IPS-20b (cell line): ENCODE measurements around the gene ERCC2.
A peak's percentile ranks its signal among the peaks of the same experiment; 100 is the strongest.

Source experiments
- H3K27ac ChIP-seq: one replicate; pipeline ENCODE4 v1.5.1; 2013; ENCODE audit warnings: low read length
- H3K27me3 ChIP-seq: 2 replicates; pipeline ENCODE4 v1.6.1; 2013; ENCODE audit warnings: mild to moderate bottlenecking, low read length, inconsistent platforms; ENCODE audit not compliant: insufficient read depth
- H3K36me3 ChIP-seq: 2 replicates; pipeline ENCODE4 v1.6.1; 2013; ENCODE audit warnings: low read depth, mild to moderate bottlenecking, inconsistent platforms, low read length, moderate library complexity; ENCODE audit not compliant: insufficient read depth
- H3K4me1 ChIP-seq: 2 replicates; pipeline ENCODE4 v1.6.1; 2013; ENCODE audit warnings: mild to moderate bottlenecking, control low read depth, inconsistent platforms, low read length, moderate library complexity; ENCODE audit not compliant: insufficient read depth
- H3K4me3 ChIP-seq: 2 replicates; pipeline ENCODE4 v1.5.1; 2013; ENCODE audit warnings: mild to moderate bottlenecking, low read length, inconsistent platforms
- H3K9ac ChIP-seq: 2 replicates; pipeline ENCODE4 v1.6.1; 2013; ENCODE audit warnings: low read depth, mild to moderate bottlenecking, inconsistent platforms, low read length, moderate library complexity
- H3K9me3 ChIP-seq: 2 replicates; pipeline ENCODE4 v1.6.1; 2013; ENCODE audit warnings: mild to moderate bottlenecking, low read depth, low read length, inconsistent platforms; ENCODE audit not compliant: insufficient read depth

ERCC2 gene

DNA sequence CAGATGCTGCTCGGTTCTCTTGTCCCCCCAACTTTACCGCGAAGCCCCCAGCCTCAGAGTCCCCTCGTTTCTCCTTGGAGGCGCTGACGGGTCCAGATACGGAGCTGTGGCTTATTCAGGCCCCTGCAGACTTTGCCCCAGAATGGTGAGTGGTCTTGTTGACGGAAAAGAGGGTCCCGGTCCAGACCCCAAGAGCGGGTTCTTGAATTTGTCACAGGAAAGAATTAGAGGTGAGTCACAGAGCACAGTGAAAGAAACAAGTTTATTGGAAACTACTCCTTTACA is 36.7 kb upstream of the ERCC2 start:
- peaks cover 31% of the 10 kb centered on the region for H3K27me3 ChIP-seq
- H3K36me3 ChIP-seq, result peaks cover 23% of the 10 kb centered on the region; the same call in 1 of the 2 replicates
- H3K27ac ChIP-seq, result no peak overlapping the region
- peak overlapping the region; percentile 84 for H3K4me3 ChIP-seq
- H3K9ac ChIP-seq, result peak overlapping the region; percentile 98
- H3K4me1 ChIP-seq, result peaks cover 10% of the 10 kb centered on the region
- H3K9me3 ChIP-seq, result no peaks in the 10 kb centered on the region

DNA sequence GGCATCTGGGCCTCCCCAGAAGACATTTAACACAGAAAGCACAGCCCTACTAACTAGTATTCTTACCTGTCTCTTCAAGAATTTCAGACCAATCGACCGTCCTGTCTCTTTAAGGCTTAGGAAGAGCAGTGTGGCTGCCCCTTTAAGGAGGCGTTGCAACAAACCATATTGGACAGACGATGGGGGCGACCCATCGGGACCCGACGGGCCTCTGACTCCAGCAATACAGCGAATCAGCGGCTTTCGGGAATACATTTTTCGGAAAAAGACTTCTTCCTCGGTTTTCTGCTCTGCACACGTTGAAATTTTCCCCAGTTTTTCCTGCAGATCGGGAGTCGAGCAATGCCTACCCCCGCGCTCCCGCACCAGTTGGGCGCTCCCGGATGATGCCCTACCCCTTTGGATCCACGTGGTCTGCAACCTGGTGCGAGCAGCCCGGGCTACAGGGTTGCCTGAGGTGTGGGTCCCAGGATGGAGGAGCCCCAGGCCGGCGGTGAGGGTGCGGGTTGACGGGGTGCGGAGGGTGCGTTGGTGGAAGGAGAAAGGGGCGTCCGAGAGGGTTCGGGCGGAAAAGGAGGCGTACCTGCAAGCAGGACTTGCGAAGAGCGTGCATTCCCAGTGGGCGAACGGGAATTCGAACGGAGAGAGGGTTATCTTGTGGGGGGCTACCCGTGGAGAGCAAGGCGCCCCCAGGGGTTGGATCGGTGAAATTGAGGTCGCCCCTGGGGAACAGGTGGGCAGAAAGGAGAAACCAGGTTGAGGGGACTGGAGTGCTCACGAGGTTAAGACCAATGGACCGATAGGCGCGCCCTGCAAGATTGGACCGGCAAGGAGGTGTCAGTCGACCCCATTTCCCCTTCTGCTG is 36.1 kb upstream of the ERCC2 start, which contains the start of gene POLR1G:
Gene POLR1G, plus strand, starts transcription at position 419 of the 865 bp plus-strand sequence. Its CDS starts 53 bp downstream, at position 472.
- peak within 1 kb of the TSS; percentile 84 for H3K4me3 ChIP-seq
- H3K27me3 ChIP-seq, result peaks cover 36% of the 10 kb centered on the region
- peak within 1 kb of the TSS; percentile 98 for H3K9ac ChIP-seq
- H3K36me3 ChIP-seq, result peaks cover 23% of the 10 kb centered on the region; the same call in 1 of the 2 replicates
- H3K27ac ChIP-seq, result peak within 1 kb of the TSS; percentile 81
- H3K4me1 ChIP-seq, result peaks cover 10% of the 10 kb centered on the region
- no peaks in the 10 kb centered on the region for H3K9me3 ChIP-seq

- Histone ChIP-seq H3K36me3 (peaks cover 15% of the 10 kb centered on the region; the same call in 1 of the 2 replicates), H3K27me3 (peaks cover 36% of the 10 kb centered on the region), H3K27ac (peak overlapping the region; percentile 81), H3K4me3 (peak overlapping the region; percentile 84), H3K9me3 (no peaks in the 10 kb centered on the region), H3K4me1 (peaks cover 10% of the 10 kb centered on the region), H3K9ac (peak overlapping the region; percentile 98)
These were observed 35.3 kb upstream of the ERCC2 start for GRCh38 chr19:45405435-45406225.

GRCh38 chr19:45404557-45405434 is 34.4 kb upstream of the ERCC2 start, which contains the start of gene PPP1R13L:
Gene PPP1R13L, minus strand, starts transcription at chr19:45405069. Its CDS starts 6,751 bp downstream, at chr19:45398318.
- Histone ChIP-seq H3K4me1 (peaks cover 10% of the 10 kb centered on the region), H3K9me3 (no peaks in the 10 kb centered on the region), H3K27ac (peak within 1 kb of the TSS; percentile 81), H3K27me3 (peaks cover 36% of the 10 kb centered on the region), H3K9ac (peak within 1 kb of the TSS; percentile 98), H3K4me3 (peak within 1 kb of the TSS; percentile 84), H3K36me3 (peaks cover 12% of the 10 kb centered on the region; the same call in 1 of the 2 replicates)

DNA sequence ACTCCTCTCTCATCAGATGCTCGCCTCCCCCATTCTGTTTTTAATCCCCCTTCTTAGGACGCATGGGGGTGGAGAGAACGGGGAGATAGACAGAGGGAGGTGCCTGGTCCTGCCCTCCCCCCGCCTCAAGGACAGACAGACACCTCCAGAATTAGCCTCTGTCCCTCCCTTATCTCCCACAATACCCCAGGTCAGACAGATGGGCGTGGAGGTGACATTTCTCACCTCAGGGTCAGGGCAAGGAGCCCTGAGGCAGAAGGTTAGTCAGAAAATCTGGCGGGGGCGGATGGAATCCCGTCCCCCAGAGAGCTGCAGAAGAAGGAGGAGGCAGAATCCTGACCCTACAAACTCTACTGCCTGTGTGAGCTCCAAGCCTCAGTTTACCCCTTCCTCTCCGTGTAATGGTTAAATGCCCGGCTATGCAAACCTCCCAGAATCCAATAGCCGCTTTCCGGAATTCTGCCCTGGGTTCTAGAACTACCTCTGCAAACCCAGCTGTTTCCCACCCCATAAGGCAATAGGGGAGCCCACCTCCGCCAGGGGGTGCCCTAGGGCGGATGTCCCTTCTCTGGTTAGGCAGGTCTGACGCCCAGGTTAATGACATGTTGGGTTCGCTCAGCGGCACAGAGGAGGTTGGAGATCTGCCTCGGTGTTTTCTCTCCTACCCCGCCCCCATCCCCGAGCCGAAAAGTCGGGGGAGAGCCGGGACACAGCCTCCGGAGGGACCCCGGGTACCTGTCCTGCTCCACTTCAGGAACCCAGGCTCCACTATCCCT is 33.6 kb upstream of the ERCC2 start:
- H3K36me3 ChIP-seq, result peaks cover 6% of the 10 kb centered on the region; the same call in 1 of the 2 replicates
- peak overlapping the region; percentile 14; the same call in 1 of the 2 replicates for H3K9ac ChIP-seq
- peaks cover 10% of the 10 kb centered on the region for H3K4me1 ChIP-seq
- peak overlapping the region; percentile 84 for H3K4me3 ChIP-seq
- no peak overlapping the region for H3K27ac ChIP-seq
- no peaks in the 10 kb centered on the region for H3K9me3 ChIP-seq
- peaks cover 36% of the 10 kb centered on the region for H3K27me3 ChIP-seq

DNA sequence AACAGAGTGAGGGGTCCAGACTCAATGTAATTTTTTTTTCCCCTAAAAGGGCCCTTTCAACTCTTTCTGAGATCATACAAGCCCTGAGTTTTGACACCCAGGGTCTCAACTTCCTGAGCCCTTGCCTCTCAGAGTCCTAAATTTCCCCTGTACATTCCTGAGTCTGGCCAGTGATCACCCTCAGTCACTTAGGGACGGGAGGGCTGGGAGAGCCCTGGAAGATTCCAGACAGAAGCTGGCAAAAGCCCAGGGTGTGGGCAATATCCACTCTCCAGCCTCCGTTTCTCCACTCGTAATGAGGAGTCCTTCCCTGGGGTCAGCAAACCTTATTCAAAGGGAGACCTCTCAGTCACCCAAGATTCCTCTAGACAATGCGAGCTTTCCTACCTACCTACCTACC is 32.9 kb upstream of the ERCC2 start:
- no peak overlapping the region for H3K9ac ChIP-seq
- H3K9me3 ChIP-seq, result no peaks in the 10 kb centered on the region
- no peak overlapping the region for H3K27ac ChIP-seq
- H3K36me3 ChIP-seq, result peaks cover 2% of the 10 kb centered on the region; the same call in 1 of the 2 replicates
- peak overlapping the region; percentile 84; the same call in 1 of the 2 replicates for H3K4me3 ChIP-seq
- peaks cover 10% of the 10 kb centered on the region for H3K4me1 ChIP-seq
- H3K27me3 ChIP-seq, result peaks cover 42% of the 10 kb centered on the region

DNA sequence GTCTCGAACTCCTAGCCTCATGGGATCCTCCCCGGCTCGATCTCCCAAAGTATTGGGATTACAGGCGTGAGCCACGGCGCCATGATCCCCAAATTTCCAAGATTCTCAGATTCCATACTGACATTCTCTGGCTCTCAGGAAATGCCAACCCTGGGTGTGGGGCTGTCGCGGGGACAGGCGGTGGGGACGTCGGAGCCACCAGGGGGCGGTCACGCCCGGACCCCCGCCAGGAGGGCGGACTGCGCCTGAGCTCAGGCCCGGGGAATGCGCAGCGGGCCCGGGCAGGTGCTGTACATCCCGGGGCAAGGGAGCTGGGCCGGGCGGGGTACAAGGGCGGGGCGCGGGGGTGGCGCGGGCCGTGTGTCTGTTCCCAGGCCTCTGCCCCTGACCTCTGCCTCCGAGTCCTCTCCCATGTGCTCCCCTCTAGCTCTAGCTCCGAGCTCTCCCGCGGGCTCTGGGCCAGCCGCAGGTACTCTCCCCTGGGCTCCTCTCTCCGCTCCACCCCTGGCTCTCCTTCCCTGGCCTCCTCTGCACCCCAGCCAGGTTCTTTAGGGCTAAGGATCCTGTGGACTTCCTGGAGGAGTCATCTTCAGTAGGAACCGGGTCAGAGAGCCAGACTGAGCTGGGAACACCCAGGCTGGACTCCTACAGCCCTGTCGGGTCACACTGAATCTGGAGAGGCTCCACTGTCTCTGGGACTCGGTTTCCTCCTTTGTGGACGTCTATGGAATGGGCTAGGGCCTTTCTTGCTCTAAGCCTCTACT is 32.1 kb upstream of the ERCC2 start:
- H3K27ac ChIP-seq, result no peak overlapping the region
- H3K4me3 ChIP-seq, result peak overlapping the region; percentile 34; the same call in 1 of the 2 replicates
- H3K27me3 ChIP-seq, result peaks cover 49% of the 10 kb centered on the region
- H3K9ac ChIP-seq, result no peak overlapping the region
- no peaks in the 10 kb centered on the region for H3K36me3 ChIP-seq
- no peaks in the 10 kb centered on the region for H3K9me3 ChIP-seq
- H3K4me1 ChIP-seq, result peaks cover 10% of the 10 kb centered on the region

GRCh38 chr19:45401815-45402214 is 31.4 kb upstream of the ERCC2 start:
- H3K4me1 ChIP-seq, result peaks cover 10% of the 10 kb centered on the region
- H3K36me3 ChIP-seq, result no peaks in the 10 kb centered on the region
- no peak overlapping the region for H3K9ac ChIP-seq
- H3K27me3 ChIP-seq, result peaks cover 56% of the 10 kb centered on the region
- no peak overlapping the region for H3K4me3 ChIP-seq
- H3K9me3 ChIP-seq, result no peaks in the 10 kb centered on the region
- H3K27ac ChIP-seq, result no peak overlapping the region

- no peak overlapping the region for H3K9ac ChIP-seq
- no peaks in the 10 kb centered on the region for H3K36me3 ChIP-seq
- H3K4me3 ChIP-seq, result no peak overlapping the region
- H3K9me3 ChIP-seq, result no peaks in the 10 kb centered on the region
- H3K27me3 ChIP-seq, result peaks cover 68% of the 10 kb centered on the region
- H3K4me1 ChIP-seq, result peaks cover 10% of the 10 kb centered on the region
- H3K27ac ChIP-seq, result no peak overlapping the region
These were observed 29.8 kb upstream of the ERCC2 start for GRCh38 chr19:45400192-45400591.
